ENCODE results near the gene KLHL14.

Gene KLHL14

GRCh38 chr18:32623563-32623962 is 149.3 kb downstream of the KLHL14 start:
- Histone ChIP-seq H3K27me3 (ENCODE audit: low read depth, low read length) (no peaks in the 10 kb centered on the region), H3K4me3 (ENCODE audit: low read length) (no peak overlapping the region), H3K9me3 (ENCODE audit: insufficient read depth, low read length) (no peaks in the 10 kb centered on the region; the same call in 1 of the 2 replicates), H3K27ac (ENCODE audit: low read length) (no peak overlapping the region), H3K36me3 (replicated peaks; ENCODE audit: low read depth, low read length) (no peaks in the 10 kb centered on the region), H3K9ac (ENCODE audit: low read length) (no peak overlapping the region), H3K4me2 (ENCODE audit: low read length) (no peak overlapping the region), H2AFZ (ENCODE audit: low read depth, low read length) (no peak overlapping the region), H3K79me2 (ENCODE audit: low read length) (no peaks in the 10 kb centered on the region), H3K4me1 (ENCODE audit: low read length) (peaks cover 2% of the 10 kb centered on the region; the same call in 1 of the 2 replicates), H4K20me1 (ENCODE audit: insufficient read depth, low read length) (no peaks in the 10 kb centered on the region)
- TF ChIP-seq EZH2phosphoT487 (IDR thresholded peaks at IDR 0.05; ENCODE audit: low read depth) (no peak), CTCF (IDR thresholded peaks at IDR 0.05; ENCODE audit: low read depth, low read length) (no peak)

Data from OCI-LY3 (cell line).